ENCODE measurements around the gene ZNF74.
"Not testable (repeated sequence)": the region's sequence is repeated elsewhere in the genome, so short reads cannot be mapped to it uniquely, and the experiment has no call there.

The ZNF74 gene

DNA sequence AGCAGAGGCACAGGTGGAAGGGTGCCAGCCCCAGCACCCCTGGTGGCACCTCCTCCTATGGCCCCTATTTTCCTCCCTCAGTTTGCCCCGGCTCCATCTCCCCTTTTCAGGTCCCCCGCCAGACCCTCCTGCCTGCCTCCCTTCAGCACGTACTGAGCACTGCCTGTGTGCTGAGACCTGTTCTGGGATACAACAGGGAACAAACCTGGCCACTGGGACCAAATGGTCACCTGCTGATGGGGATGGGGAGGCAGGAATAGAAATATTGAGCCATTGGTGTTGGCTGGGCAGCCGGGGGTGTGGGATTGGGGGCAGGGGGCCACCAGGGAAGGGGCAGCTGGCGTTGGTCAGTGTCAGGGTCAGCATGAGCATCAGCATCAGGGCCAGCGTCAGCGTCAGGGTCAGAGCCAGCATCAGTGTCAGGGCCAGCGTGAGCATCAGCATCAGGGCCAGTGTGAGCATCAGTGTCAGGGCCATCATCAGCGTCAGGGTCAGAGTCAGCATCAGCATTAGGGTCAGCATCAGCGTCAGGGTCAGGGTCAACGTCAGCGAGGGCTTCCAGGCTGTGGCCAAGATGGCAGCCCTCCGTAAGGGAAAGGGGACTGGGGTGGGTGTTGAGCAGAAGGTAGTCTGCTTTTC, 7.5 kb downstream of the ZNF74 start:
- no peak for DNase-seq

GRCh38 chr22:20402960-20403778, 9.2 kb downstream of the ZNF74 start:
- DNase-seq = no peak

DNA sequence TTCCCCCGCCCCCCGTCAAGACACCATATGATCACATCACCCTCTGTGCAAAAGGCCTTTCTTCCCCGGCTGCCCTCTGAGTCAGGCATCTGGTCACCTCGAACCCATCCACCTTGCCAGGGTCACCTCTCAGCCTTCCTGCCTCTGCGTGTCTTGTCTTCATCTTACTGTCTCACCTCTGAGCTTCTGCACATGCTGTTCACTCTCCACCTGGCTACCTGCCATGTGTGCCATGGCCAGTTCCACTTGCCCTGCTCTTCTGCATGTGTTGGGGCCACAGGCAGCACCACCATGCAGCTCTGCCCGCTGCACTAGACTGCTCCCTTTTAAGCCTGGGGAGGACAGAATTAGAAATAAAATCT, 9.8 kb downstream of the ZNF74 start:
- no peak for DNase-seq

DNA sequence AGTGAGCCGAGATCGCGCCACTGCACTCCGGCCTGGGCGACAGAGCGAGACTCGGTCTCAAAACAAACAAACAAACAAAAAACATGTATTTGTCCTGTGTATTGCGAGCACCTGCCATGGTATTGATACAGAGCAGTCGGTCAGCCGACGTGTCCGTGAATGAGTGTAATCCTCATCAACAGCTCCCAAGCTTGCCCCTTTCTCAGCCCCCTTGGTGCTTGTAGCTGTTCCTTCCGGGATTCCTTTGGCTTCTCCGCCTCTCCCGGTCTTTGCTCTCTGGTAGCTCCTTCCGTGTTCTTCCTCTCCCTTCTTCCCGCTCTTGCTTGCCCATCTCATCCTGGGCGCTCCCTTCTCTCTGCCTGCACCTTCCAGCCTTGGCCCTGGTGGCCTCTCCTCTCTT, 10.9 kb downstream of the ZNF74 start:
- no peak for DNase-seq

DNA sequence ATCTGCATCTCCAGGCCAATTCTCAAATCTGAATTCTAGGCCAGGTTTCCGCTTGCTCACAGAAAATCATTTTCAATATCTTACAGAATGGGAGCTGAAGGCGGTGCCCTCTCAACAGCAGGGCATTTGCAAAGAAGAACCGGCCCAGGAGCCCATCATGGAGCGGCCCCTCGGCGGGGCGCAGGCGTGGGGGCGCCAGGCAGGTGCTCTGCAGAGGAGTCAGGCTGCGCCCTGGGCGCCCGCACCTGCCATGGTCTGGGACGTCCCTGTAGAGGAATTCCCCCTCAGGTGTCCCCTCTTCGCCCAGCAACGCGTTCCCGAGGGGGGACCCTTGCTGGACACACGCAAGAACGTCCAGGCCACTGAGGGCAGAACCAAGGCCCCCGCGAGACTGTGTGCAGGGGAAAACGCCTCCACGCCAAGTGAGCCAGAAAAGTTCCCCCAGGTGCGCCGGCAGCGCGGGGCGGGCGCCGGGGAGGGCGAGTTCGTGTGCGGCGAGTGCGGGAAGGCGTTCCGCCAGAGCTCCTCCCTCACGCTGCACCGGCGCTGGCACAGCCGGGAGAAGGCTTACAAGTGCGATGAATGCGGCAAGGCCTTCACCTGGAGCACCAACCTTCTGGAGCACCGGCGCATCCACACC, 11.5 kb downstream of the ZNF74 start:
- no peak for DNase-seq

- DNase-seq = no peak
Measured at GRCh38 chr22:20405931-20406685, 12.2 kb downstream of the ZNF74 start.

DNA sequence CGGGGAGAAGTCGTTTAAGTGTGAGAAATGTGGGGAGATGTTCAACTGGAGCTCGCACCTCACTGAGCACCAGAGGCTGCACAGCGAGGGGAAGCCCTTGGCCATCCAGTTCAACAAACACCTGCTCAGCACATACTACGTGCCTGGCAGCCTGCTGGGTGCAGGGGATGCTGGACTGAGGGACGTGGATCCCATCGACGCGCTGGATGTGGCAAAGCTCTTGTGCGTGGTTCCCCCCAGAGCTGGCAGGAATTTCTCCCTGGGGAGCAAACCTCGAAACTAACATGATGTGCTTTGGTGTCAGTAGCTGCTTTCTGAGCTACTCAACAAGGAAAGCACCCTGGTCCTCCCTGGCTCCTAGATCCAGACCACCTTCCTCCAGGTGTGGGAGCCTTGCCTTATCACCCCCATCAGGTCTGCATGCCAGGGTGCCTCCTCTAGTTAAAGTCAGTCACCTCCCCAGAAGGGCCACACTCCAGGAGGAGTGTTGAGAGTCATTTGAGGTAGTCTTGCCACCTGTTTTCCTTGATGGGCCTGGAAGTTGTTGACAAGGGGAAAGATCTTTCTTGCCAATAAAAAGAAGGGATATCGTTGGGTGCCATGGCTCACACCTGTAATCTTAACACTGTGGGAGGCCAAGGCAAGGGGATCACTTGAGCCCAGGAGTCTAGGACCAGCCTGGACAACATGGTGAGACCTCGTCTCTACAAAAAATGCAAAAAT, 12.9 kb downstream of the ZNF74 start:
- no peak for DNase-seq

- DNase-seq = no peak
Measured at GRCh38 chr22:20407829-20408228, 13.9 kb downstream of the ZNF74 start.

GRCh38 chr22:20408891-20409290, 14.9 kb downstream of the ZNF74 start:
- no peak for DNase-seq

DNA sequence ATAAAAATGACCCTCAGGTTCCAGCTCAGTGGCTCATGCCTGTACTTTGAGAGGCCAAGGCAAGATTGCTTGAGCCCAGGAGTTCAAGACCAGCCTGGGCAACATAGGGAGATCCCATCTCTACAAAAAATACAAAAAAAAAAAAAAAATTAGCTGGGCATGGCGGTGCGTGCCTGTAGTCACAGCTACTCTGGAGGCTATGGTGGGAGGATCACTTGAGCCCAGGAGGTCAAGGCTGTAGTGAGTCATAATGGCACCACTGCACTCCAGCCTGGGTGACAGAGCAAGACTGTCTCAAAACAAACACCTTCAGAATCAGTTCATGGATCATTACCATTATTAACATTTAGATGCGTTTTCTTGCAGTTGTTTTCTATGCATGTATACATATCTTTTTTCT, 15.4 kb downstream of the ZNF74 start:
- DNase-seq = not testable (repeated sequence)

- DNase-seq = no peak
Measured at GRCh38 chr22:20412474-20413216, 18.7 kb downstream of the ZNF74 start.

DNA sequence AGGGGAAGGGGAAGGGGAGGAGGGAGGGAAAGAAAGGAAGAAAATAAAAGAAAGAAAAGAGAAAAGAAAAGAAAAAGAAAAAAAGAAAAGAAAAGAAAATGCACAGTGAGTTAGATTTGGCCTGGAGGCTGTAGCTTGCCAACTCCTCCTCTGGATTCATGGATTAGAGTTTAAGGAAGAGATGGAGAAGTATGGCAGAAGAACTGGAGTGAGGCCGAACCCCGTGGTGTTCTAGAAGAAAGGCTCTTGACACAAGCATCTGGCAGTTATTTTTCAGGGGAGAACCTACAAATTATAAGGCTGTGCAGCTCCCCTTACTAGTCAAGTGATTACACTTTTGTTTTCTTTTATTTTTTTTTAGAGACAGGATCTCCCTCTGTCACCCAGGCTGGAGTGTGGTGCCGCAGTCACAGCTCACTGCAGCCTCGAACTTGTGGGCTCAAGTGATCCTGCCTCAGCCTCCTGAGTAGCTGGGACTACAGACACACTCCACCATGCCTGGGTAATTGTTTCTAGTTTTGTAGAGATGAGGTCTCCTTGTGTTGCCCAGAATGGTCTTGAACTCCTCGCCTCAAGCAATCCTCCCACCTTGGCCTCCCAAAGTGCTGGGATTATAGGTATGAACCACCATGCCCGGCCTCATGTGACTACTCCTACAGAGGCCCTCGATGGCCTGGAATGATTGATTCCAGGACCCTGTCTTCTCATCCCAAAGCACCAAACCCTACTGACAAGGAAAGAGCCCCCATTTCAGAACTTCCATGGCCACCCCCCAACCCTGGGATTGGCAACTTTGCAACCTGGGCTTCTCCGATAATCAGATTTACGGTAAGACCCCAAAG, 19.5 kb downstream of the ZNF74 start:
- no peak for DNase-seq

- DNase-seq = no peak
Measured at GRCh38 chr22:20414059-20414440, 20.1 kb downstream of the ZNF74 start.

- DNase-seq = no peak
Measured at GRCh38 chr22:20414450-20414849, 20.5 kb downstream of the ZNF74 start.

DNA sequence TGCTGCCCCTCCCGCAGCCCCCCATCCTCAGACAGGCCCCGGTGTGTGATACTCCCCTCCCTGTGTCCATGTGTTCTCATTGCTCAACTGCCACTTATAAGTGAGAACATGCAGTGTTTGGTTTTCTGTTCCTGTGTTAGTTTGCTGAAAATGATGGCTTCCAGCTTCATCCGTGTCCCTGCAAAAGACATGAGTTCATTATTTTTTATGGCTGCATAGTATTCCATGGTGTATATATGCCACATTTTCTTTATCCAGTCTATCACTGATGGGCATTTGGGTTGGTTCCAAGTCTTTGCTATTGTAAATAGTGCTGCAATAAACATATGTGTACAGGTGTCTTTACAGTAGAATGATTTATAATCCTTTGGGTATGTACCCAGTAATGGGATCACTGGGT, 21.3 kb downstream of the ZNF74 start:
- DNase-seq = not testable (repeated sequence)

DNA sequence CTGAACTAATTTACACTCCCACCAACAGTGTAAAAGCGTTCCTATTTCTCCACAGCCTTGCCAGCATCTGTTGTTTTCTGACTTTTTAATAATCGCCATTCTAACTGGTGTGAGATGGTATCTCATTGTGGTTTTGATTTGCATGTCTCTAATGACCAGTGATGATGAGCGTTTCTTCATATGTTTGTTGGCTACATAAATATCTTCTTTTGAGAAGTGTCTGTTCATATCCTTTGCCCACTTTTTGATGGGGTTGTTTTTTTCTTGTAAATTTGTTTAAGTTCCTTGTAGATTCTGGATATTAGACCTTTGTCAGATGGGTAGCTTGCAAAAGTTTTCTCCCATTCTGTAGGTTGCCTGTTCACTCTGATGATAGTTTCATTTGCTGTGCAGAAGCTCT, 21.7 kb downstream of the ZNF74 start:
- DNase-seq = not testable (repeated sequence)

DNA sequence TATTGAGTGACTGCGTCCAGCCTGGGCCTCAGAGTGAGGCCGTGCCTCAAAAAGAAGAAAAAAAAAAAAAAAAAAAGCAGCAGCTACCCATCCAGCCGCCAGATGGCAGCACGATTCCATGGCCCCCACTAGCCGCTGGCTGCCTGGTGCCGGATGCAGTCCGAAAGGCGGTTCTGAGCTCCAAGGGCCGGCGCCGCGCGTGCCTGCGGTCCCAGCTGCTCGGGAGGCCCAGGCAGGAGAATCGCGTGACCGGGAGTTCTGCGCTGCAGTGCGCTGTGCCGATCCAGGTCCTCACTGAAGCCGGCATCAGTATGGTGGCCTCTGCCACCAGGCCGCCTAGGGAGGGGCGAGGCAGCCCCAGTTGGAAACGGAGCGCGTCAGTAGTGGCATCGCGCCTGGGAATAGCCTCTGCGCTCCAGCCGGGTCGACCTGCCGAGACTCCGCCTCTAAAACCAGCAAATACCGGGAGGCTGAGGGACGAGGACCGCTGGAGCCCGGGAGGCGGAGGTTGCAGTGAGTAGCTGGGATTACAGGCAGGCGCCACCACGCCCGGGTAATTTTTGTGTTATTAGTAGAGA, 24.3 kb downstream of the ZNF74 start:
- peak; percentile 66 for DNase-seq

GRCh38 chr22:20419664-20419951, 25.7 kb downstream of the ZNF74 start:
- DNase-seq = no peak

DNA sequence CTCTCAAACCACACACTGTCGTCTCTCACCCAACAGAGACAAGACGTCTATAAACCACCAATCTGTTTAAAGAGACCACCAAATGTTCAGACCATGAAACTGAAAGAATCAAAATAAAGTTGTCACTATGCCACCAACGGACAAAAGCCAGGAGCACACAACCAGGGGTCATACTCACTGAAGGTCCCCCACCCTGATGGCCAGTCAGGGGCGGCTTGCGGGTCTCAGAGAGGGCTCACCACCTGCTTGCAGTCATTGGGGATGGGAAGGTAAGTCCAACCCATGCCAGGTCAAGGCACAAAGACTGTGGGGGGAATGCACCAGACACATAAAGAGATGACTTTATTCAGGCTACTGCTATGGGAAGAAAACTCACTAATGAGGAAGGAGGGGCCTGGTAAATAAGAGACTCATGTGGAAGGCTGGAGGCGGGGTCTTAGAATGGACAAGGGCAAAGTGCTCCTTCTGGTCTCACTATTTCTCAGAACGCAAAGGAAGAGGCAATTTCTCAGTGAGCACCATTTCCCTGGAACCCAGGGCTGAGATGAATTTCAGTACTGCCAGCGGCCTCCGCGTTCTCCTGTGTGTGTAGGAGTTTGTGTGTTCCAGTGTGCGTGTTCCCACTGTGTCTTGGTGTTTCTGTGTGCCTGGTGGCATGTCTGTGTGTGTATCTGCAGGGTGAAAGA, 26.3 kb downstream of the ZNF74 start:
- DNase-seq = no peak

DNA sequence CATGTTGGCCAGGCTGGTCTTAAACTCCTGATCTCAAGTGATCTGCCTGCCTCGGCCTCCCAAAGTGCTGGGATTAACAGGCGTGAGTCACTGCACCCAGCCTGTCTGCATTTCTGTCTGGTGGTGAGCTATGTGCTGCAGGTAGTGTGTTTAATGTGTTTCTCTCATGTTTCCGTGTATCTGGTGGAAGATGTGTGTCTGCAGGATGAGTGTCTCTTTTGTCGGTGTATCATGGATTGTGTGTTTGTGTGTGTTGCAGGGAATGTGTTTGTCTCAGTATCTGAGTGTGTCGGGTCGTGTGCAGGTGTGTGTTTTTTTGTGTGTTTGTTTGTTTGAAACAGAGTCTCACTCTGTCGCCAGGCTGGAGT, 27.5 kb downstream of the ZNF74 start:
- DNase-seq = no peak
